GM21786 (cell line): ENCODE measurements around the gene PAH.
A peak's percentile ranks its signal among the peaks of the same experiment; 100 is the strongest.

ENCODE experiments used
- ATAC-seq: cut with Tn5 transposase; IDR thresholded peaks from one replicate; pipeline ENCODE4 v1.9.1; 2021; ENCODE audit not compliant: unreplicated experiment

PAH gene

DNA sequence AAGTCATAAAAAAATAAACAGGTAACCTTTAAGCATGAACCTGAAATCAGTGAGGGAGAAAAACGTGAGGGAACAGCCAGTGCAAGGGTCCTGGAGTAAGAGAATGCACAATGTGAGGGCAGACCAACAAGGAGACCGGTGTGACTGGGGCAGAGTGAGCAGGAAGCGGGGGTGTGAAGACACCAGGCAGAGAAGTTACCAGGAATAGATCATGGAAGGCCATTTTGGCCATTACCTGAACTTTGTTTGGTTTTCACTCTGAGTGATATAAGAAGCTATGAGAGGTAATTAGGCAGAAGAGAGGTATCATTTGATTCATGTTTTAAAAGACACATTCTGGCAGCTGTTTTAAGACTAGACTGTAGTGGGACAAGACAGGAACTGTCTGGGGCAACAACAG lies 15.0 kb downstream of the PAH start:
- no peak for ATAC-seq

- no peak for ATAC-seq
Observed at GRCh38 chr12:102900389-102900788, 16.7 kb downstream of the PAH start.

DNA sequence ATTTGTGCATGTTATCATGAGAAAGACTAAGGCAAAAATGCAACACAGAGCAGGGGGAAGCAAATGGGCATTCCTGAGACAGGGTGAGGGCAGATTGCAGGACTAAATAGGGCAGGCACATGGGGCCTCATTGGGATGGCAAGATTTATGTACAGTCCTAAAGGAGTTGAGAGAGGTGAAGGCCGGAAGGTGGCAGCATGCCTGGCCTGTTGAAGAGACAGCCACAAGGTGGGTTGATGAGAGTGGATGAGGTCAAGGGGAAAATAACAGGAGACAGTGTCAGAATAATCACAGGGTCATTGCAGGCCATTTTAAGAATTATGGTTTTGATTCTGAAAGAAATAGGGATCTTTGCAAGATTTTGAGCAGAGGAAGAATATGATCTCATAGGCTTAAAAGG lies 21.0 kb downstream of the PAH start:
- ATAC-seq, result no peak

DNA sequence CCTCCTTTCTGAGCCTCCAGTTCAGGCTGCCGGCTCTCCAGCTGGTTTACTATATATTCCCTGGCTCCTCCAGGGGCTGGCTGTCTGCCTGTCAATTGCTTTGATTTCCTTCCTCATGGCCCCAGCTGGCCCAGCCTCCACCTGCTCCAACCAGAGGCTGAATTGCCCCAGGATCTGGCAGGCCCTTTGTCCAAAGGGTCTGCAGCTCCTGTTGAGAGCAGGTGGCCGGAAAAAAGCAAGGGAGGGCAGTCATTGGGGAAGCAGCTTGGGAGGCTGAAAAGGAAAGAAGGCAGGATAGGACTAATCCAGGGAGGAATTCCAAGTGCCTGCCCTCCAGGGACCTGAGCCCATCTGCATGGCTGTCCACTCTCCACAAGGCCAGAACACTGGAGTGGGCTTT lies 25.3 kb downstream of the PAH start:
- ATAC-seq, result no peak

DNA sequence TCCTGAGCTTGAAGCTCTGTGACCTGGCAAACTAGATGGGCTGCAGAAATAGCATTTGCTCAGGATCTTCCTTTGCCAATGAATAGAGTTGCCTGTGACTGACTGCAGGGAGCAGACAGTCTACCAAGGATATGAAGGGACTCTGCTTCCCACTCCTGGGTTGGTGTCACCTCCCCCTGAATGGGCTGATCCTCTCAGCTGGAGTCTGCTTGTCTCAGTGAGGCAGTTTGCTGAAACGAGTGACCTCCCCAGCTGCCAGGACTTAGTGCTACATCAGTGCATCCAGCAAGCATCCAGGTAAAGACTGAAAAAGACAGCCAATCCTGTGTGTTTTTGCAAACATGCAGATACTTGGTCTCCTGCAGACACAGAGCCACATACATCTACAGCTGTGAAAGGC lies 28.5 kb downstream of the PAH start:
- ATAC-seq, result no peak

GRCh38 chr12:102885043-102885932 lies 31.8 kb downstream of the PAH start:
- no peak for ATAC-seq

DNA sequence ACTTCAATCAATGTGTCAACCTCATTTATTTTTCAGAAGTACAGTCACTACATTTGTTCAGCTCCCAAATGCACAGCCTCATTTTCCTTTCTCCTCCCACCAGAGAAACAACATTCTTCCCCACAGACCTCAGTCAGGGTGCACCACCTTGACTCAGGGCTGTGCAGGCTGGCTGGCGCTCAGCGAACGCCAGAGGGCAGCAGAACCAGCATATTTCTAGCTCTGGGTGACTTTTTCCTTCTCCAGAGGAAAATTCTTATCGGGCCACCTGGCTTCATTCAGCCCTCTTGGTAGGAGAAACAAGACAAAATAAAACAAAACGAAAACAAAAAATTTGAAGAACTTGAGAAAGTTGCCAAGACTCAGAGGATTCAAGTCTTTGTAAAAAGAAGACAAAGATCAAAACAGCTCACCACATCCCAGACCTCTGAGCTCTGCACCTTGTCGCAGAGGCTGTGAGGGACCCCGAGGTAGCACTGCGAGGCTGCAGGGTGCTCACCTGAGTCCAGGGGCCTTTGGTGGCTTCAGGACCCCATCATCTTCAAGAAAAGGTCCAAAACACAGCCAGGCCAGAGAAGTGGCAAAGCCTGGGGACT lies 33.7 kb downstream of the PAH start:
- ATAC-seq, result no peak

DNA sequence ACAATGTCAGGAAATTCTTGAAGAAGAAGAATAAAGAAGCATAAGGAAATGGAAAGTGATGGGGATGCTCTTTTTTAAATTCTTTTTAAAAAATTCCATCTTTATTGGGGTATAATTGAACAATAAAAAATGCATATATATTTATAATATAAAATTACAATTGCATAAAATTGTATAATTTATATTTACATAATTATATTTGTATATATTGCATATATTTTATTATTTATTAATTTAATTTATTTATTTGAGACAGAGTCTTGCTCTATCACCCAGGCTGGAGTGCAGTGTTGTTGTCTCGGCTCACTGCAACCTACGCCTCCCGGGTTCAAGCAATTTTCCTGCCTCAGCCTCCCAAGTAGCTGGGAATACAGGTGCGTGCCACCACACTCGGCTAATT lies 36.3 kb downstream of the PAH start:
- no peak for ATAC-seq

- peak; percentile 70 for ATAC-seq
Observed at GRCh38 chr12:102879144-102879763, 37.8 kb downstream of the PAH start.

GRCh38 chr12:102876883-102877282 lies 40.2 kb downstream of the PAH start:
- no peak for ATAC-seq

GRCh38 chr12:102874819-102875218 lies 42.2 kb downstream of the PAH start:
- no peak for ATAC-seq

DNA sequence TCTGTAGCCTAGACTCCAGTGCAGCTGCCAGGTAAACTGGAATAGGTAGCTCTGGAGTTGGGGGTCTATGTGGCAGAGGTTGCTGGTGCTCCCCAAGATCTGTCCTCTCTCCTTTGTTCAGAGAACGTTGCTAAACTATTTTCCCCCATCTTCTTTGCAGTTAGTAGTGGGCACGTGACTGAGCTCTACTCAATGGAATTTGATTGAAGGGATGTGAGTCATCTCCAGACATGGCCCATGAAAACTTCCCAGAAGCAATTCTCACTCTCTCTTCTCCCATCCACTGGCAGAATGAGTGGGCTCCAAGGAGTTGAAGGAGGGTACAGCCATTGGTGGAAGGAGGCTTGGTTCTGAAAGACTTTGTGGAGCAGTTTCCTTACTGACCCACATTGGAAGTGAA lies 44.0 kb downstream of the PAH start:
- ATAC-seq, result no peak

- no peak for ATAC-seq
Observed at GRCh38 chr12:102871014-102871413, 46.0 kb downstream of the PAH start.

- no peak for ATAC-seq
Observed at GRCh38 chr12:102869571-102869970, 47.5 kb downstream of the PAH start.

- no peak for ATAC-seq
Observed at GRCh38 chr12:102865821-102866615, 51.0 kb downstream of the PAH start.

- no peak for ATAC-seq
Observed at GRCh38 chr12:102862486-102862885, 54.6 kb downstream of the PAH start.

DNA sequence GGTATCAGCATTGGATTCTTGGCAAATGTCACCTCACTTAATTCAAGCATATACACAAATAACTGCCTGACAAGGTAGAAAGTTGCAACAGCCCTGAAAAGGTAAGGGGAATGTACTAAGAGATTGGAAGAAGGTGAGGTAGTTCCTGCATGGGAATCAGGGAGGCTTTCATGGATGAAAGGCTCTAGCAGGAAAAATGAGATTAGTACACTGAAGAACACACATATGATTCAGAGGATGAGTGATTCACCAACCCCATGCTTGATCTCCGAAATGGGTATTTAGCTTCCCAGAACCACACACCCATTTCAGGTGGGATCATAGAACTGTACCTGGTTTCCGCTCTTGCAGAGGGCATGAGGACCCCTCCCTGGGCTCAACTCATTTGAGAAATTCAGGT lies 65.8 kb downstream of the PAH start:
- no peak for ATAC-seq

- no peak for ATAC-seq
Observed at GRCh38 chr12:102849722-102850447, 67.2 kb downstream of the PAH start.

DNA sequence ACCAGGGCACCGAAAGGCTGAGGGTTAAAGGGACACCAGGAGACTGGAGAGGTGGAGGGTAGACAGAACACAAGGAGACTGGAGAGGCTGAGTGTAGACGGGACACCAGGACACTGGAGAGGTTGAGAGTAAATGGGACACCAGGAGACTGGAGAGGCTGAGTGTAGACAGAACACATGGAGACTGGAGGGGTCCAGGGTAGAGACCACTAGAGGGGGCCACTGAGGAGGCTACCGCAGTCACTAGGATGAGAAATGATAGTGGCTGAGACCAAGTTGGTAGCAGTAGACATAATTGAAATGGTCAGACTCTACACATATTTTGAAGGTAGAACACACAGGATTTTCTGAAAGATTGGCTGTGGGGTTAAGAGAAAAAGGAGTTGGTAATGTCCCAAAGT lies 68.2 kb downstream of the PAH start:
- no peak for ATAC-seq

DNA sequence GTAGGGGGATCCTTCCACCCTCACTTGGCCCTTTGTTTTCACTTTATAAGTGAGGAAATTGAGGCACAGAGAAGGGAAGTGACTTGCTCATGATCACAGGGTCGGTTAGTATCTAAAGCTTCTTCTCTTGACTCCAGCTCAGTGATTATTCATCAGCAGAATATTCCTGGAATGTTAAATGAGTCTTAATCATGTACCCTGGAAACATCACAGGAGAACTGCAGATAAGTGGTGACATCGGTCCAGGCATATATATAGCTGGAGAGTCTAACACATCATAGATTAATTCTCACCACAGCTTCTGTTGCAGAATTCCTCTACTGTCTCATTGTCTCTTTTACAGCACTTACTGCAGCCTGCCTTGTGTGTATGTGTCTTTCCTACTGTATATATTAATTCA lies 69.9 kb downstream of the PAH start:
- no peak for ATAC-seq
